Panc1 (cell line): Measurements from ENCODE around the gene AKAP6.

Experiments
- CTCF ChIP-seq: fragments of 450-650 bp; IDR thresholded peaks from 2 replicates; pipeline ENCODE4 v1.5.1; 2017; ENCODE audit warnings: mild to moderate bottlenecking
- SIN3A ChIP-seq: IDR thresholded peaks from 2 replicates; pipeline ENCODE4 v1.6.1; 2012; ENCODE audit warnings: low read depth, mild to moderate bottlenecking, low read length, moderate library complexity, borderline replicate concordance; ENCODE audit not compliant: insufficient read depth
- TCF7L2 ChIP-seq: IDR thresholded peaks from 2 replicates; pipeline ENCODE4 v1.6.1; 2011; ENCODE audit warnings: mild to moderate bottlenecking, low read depth, low read length, inconsistent platforms

GRCh38 chr14:32629236-32629635 lies 300.1 kb downstream of the AKAP6 start:
- TF ChIP-seq TCF7L2 (no peak), CTCF (no peak), SIN3A (no peak)
